ENCODE measurements around the gene USP35.

Gene USP35

GRCh38 chr11:78156127-78156844 is 32.4 kb upstream of the USP35 start:
- no peak overlapping the region for H2AFZ ChIP-seq (ENCODE audit: low read length)
- H3K9ac ChIP-seq (ENCODE audit: low read length): no peak overlapping the region
- no peak overlapping the region for H3K27ac ChIP-seq (ENCODE audit: low read length)
- no peaks in the 10 kb centered on the region for H3K79me2 ChIP-seq (ENCODE audit: low read length)
- H4K20me1 ChIP-seq (ENCODE audit: insufficient read depth, low read length): no peaks in the 10 kb centered on the region
- no peak for DNase-seq
- H3F3A ChIP-seq (ENCODE audit: insufficient read depth, low read length): no peaks in the 10 kb centered on the region
- no peaks in the 10 kb centered on the region for H3K36me3 ChIP-seq (replicated peaks; ENCODE audit: insufficient read depth, low read length)
- H3K4me3 ChIP-seq (ENCODE audit: low read length): no peak overlapping the region
- H3K27me3 ChIP-seq (replicated peaks; ENCODE audit: insufficient read depth, low read length): no peaks in the 10 kb centered on the region
- H3K4me2 ChIP-seq (ENCODE audit: low read depth, low read length): no peak overlapping the region
- H3K4me1 ChIP-seq (ENCODE audit: low read length): no peaks in the 10 kb centered on the region
- TF ChIP-seq EZH2 (optimal IDR thresholded peaks at IDR 0.05; ENCODE audit: low read depth, low read length) (no peak), EZH2phosphoT487 (IDR thresholded peaks at IDR 0.05; ENCODE audit: low read length) (no peak)
- H3K9me2 ChIP-seq (replicated peaks; ENCODE audit: insufficient read depth, low read length): no peaks in the 10 kb centered on the region
- H3K9me3 ChIP-seq (replicated peaks; ENCODE audit: insufficient read depth, low read length): no peaks in the 10 kb centered on the region

GRCh38 chr11:78158987-78159652 is 29.6 kb upstream of the USP35 start:
- H2AFZ ChIP-seq (ENCODE audit: low read length): no peak overlapping the region
- no peak for TF ChIP-seq EZH2phosphoT487 (IDR thresholded peaks at IDR 0.05; ENCODE audit: low read length)
- TF ChIP-seq CTCF (IDR thresholded peaks at IDR 0.05; ENCODE audit: low read length): no peak
- TF ChIP-seq EZH2 (optimal IDR thresholded peaks at IDR 0.05; ENCODE audit: low read depth, low read length): no peak

GRCh38 chr11:78160557-78160956 is 28.2 kb upstream of the USP35 start:
- no peak overlapping the region for H2AFZ ChIP-seq (ENCODE audit: low read length)
- H3K36me3 ChIP-seq (replicated peaks; ENCODE audit: insufficient read depth, low read length): no peaks in the 10 kb centered on the region
- TF ChIP-seq EZH2phosphoT487 (IDR thresholded peaks at IDR 0.05; ENCODE audit: low read length) (no peak), CTCF (IDR thresholded peaks at IDR 0.05; ENCODE audit: low read length) (no peak), EZH2 (optimal IDR thresholded peaks at IDR 0.05; ENCODE audit: low read depth, low read length) (no peak)
- H3K9me3 ChIP-seq (replicated peaks; ENCODE audit: insufficient read depth, low read length): no peaks in the 10 kb centered on the region
- no peaks in the 10 kb centered on the region for H3K79me2 ChIP-seq (ENCODE audit: low read length)
- no peak for DNase-seq
- no peak overlapping the region for H3K9ac ChIP-seq (ENCODE audit: low read length)
- no peaks in the 10 kb centered on the region for H4K20me1 ChIP-seq (ENCODE audit: insufficient read depth, low read length)
- no peaks in the 10 kb centered on the region for H3F3A ChIP-seq (ENCODE audit: insufficient read depth, low read length)
- H3K4me2 ChIP-seq (ENCODE audit: low read depth, low read length): no peak overlapping the region
- no peak overlapping the region for H3K27ac ChIP-seq (ENCODE audit: low read length)
- H3K4me1 ChIP-seq (ENCODE audit: low read length): no peaks in the 10 kb centered on the region
- H3K9me2 ChIP-seq (replicated peaks; ENCODE audit: insufficient read depth, low read length): no peaks in the 10 kb centered on the region
- H3K27me3 ChIP-seq (replicated peaks; ENCODE audit: insufficient read depth, low read length): no peaks in the 10 kb centered on the region
- H3K4me3 ChIP-seq (ENCODE audit: low read length): no peak overlapping the region

More at GRCh38 chr11:78158987-78159652, 29.6 kb upstream of the USP35 start:
- H3K9me2 ChIP-seq (replicated peaks; ENCODE audit: insufficient read depth, low read length): no peaks in the 10 kb centered on the region
- no peak overlapping the region for H3K9ac ChIP-seq (ENCODE audit: low read length)
- H3F3A ChIP-seq (ENCODE audit: insufficient read depth, low read length): no peaks in the 10 kb centered on the region
- H3K27me3 ChIP-seq (replicated peaks; ENCODE audit: insufficient read depth, low read length): no peaks in the 10 kb centered on the region
- no peaks in the 10 kb centered on the region for H3K36me3 ChIP-seq (replicated peaks; ENCODE audit: insufficient read depth, low read length)
- no peaks in the 10 kb centered on the region for H3K79me2 ChIP-seq (ENCODE audit: low read length)
- no peak for DNase-seq
- no peaks in the 10 kb centered on the region for H4K20me1 ChIP-seq (ENCODE audit: insufficient read depth, low read length)
- no peak overlapping the region for H3K4me2 ChIP-seq (ENCODE audit: low read depth, low read length)
- H3K4me1 ChIP-seq (ENCODE audit: low read length): no peaks in the 10 kb centered on the region
- no peak overlapping the region for H3K4me3 ChIP-seq (ENCODE audit: low read length)
- H3K27ac ChIP-seq (ENCODE audit: low read length): no peak overlapping the region
- H3K9me3 ChIP-seq (replicated peaks; ENCODE audit: insufficient read depth, low read length): no peaks in the 10 kb centered on the region

- no peaks in the 10 kb centered on the region for H3K4me1 ChIP-seq (ENCODE audit: low read length)
- TF ChIP-seq EZH2phosphoT487 (IDR thresholded peaks at IDR 0.05; ENCODE audit: low read length) (no peak), CTCF (IDR thresholded peaks at IDR 0.05; ENCODE audit: low read length) (no peak), EZH2 (optimal IDR thresholded peaks at IDR 0.05; ENCODE audit: low read depth, low read length) (no peak)
Measured at GRCh38 chr11:78161346-78161745, 27.4 kb upstream of the USP35 start.

More at GRCh38 chr11:78161346-78161745, 27.4 kb upstream of the USP35 start:
- no peak overlapping the region for H3K9ac ChIP-seq (ENCODE audit: low read length)
- no peaks in the 10 kb centered on the region for H3K9me2 ChIP-seq (replicated peaks; ENCODE audit: insufficient read depth, low read length)
- no peak overlapping the region for H3K27ac ChIP-seq (ENCODE audit: low read length)
- no peak overlapping the region for H2AFZ ChIP-seq (ENCODE audit: low read length)
- H3K79me2 ChIP-seq (ENCODE audit: low read length): no peaks in the 10 kb centered on the region
- no peaks in the 10 kb centered on the region for H3K9me3 ChIP-seq (replicated peaks; ENCODE audit: insufficient read depth, low read length)
- no peak overlapping the region for H3K4me2 ChIP-seq (ENCODE audit: low read depth, low read length)
- H3K4me3 ChIP-seq (ENCODE audit: low read length): no peak overlapping the region
- no peaks in the 10 kb centered on the region for H3K36me3 ChIP-seq (replicated peaks; ENCODE audit: insufficient read depth, low read length)
- H3K27me3 ChIP-seq (replicated peaks; ENCODE audit: insufficient read depth, low read length): no peaks in the 10 kb centered on the region
- no peaks in the 10 kb centered on the region for H4K20me1 ChIP-seq (ENCODE audit: insufficient read depth, low read length)
- H3F3A ChIP-seq (ENCODE audit: insufficient read depth, low read length): no peaks in the 10 kb centered on the region
- no peak for DNase-seq
